ENCODE measurements around the gene VCP. TPM values are rescaled to one million over a fixed set of nuclear protein-coding genes. Genes with fewer than 3 reads are reported as not detected.
"Not testable (repeated sequence)": the region's sequence is repeated elsewhere in the genome, so short reads cannot be mapped to it uniquely, and the experiment has no call there.

The VCP gene
- total RNA-seq, 3 donors from 2014 or later: 150 to 193 (median 174) TPM

GRCh38 chr9:35026671-35027070, 45.8 kb downstream of the VCP start:
- no peak for DNase-seq
- no peak for ATAC-seq
- no peaks in the 10 kb centered on the region for H3K36me3 ChIP-seq (ENCODE audit: low read depth)
- intact Hi-C loops (cut with DNase I, micrococcal nuclease): no loop called here
- no peak for TF ChIP-seq CTCF (IDR thresholded peaks at IDR 0.05)
- H3K4me1 ChIP-seq (ENCODE audit: low read depth): no peaks in the 10 kb centered on the region
- H3K9me3 ChIP-seq: no peaks in the 10 kb centered on the region
- H3K4me3 ChIP-seq: no peak overlapping the region

GRCh38 chr9:35023443-35023842, 49.0 kb downstream of the VCP start:
- H3K36me3 ChIP-seq (ENCODE audit: low read depth); H3K9me3 ChIP-seq; ATAC-seq; DNase-seq; intact Hi-C loops (cut with DNase I, micrococcal nuclease); H3K4me3 ChIP-seq; H3K4me1 ChIP-seq (ENCODE audit: low read depth): not testable (repeated sequence)

GRCh38 chr9:35014517-35014916, 57.9 kb downstream of the VCP start:
- no peak overlapping the region for H3K4me3 ChIP-seq
- no peak for DNase-seq
- TF ChIP-seq CTCF (IDR thresholded peaks at IDR 0.05): no peak
- ATAC-seq: no peak
- intact Hi-C loops (cut with DNase I, micrococcal nuclease): no loop called here
- no peaks in the 10 kb centered on the region for H3K4me1 ChIP-seq (ENCODE audit: low read depth)
- peaks cover 11% of the 10 kb centered on the region for H3K9me3 ChIP-seq
- no peaks in the 10 kb centered on the region for H3K36me3 ChIP-seq (ENCODE audit: low read depth)

- DNase-seq (no peak), ATAC-seq (no peak)
- Histone ChIP-seq H3K36me3 (ENCODE audit: low read depth) (no peaks in the 10 kb centered on the region), H3K4me3 (no peak overlapping the region), H3K9me3 (peaks cover 11% of the 10 kb centered on the region), H3K4me1 (ENCODE audit: low read depth) (no peaks in the 10 kb centered on the region)
- intact Hi-C loops (cut with DNase I, micrococcal nuclease): no loop called here
- no peak for TF ChIP-seq CTCF (IDR thresholded peaks at IDR 0.05)
Measured at GRCh38 chr9:35010351-35010958, 62.0 kb downstream of the VCP start.

Other genes starting within 250 kb of the VCP start
- 1 to 10 TPM in 1 of 3 donors, under 1 TPM in 1, not detected in 1; 0.55 to 1.3 TPM for gene PHF24, start 114.3 kb downstream of the VCP start, total RNA-seq
- 10 to 100 TPM in 1 of 3 donors, 1 to 10 TPM in 2; 1.2 to 32.9 (median 5.8) TPM for gene DNAJB5, start 82.9 kb downstream of the VCP start, total RNA-seq
- gene FANCG, start 7.3 kb upstream of the VCP start, total RNA-seq: 10 to 100 TPM; 19.0 to 22.7 (median 20.7) TPM
- 10 to 100 TPM; 22.3 to 35.8 (median 32.9) TPM for gene PIGO, start 24.0 kb upstream of the VCP start, total RNA-seq
- 100 to 1,000 TPM in 2 of 3 donors, 10 to 100 TPM in 1; 96.3 to 109 (median 100) TPM for gene STOML2, start 30.5 kb upstream of the VCP start, total RNA-seq
- 10 to 100 TPM; 32.3 to 35.0 (median 32.9) TPM for gene ATOSB, start 43.2 kb upstream of the VCP start, total RNA-seq
- 10 to 100 TPM; 42.9 to 68.2 (median 50.9) TPM for gene UNC13B, start 89.4 kb upstream of the VCP start, total RNA-seq